K562 (cell line): ENCODE results near the gene DKK3. TPM values are rescaled to one million over a fixed set of nuclear protein-coding genes. Genes with fewer than 3 reads are reported as not detected.

Experiments used
- ATAC-seq: fragments of 200-7000 bp; cut with Tn5 transposase; 3 replicates; pipeline ENCODE4 v1.9.1; 2020; ENCODE audit warnings: moderate library complexity
- BruUV-seq: library from RNA; stranded (reverse); fragments of 400-500 nt; replicated peaks from 2 replicates; lab custom pipeline; 2021; lab: Mats Ljungman, UMichigan
- CTCF ChIA-PET: fragments of 300-600 bp; formaldehyde crosslinking; extraction: SDS; loops from one replicate; lab custom pipeline; 2021; ENCODE audit warnings: low intra/inter-chr PET ratio; lab: Yijun Ruan, JAX
- POLR2A ChIA-PET: fragments of 300-600, 350-650 bp; sonication (Branson Sonifier 250); formaldehyde crosslinking; extraction: SDS; loops from one replicate; lab custom pipeline; 2021; ENCODE audit warnings: antibody characterized with exemption, inconsistent platforms; lab: Yijun Ruan, JAX
- DNase-seq, 4 experiments: peaks; one replicate each; pipeline versions ENCODE4 v3.0.0 to v3.0.0-alpha.2; 2011 to 2018; ENCODE audit warnings: low spot score in 3 of 4, mixed read lengths in 3 of 4; ENCODE audit errors: extremely low read depth in 1 of 4
- FAIRE-seq: peaks from 2 replicates; lab custom pipeline; 2011; peaks lifted over from hg19 to GRCh38; lab: Jason Lieb, UNC
- H2AFZ ChIP-seq: 2 replicates; pipeline ENCODE4 v1.6.0; 2011; ENCODE audit warnings: low read depth, low read length, control low read depth, inconsistent platforms
- H3K27ac ChIP-seq: fragments of 200-600 bp; 3 replicates; pipeline ENCODE4 v1.8.0; 2011; ENCODE audit warnings: low read depth, mild to moderate bottlenecking, control low read depth, inconsistent platforms, low read length, moderate library complexity, mixed read lengths; ENCODE audit errors: extremely low read depth
- H3K27me3 ChIP-seq, 2 experiments: fragments of 300-600 bp in 1 of 2; 2 replicates in 1 of 2; 3 replicates in 1 of 2; pipeline versions ENCODE4 v1.6.0 to v1.8.0; 2011; ENCODE audit warnings: inconsistent platforms in 2 of 2, low read length in 2 of 2, mild to moderate bottlenecking in 1 of 2, mixed read lengths in 1 of 2, moderate library complexity in 1 of 2; ENCODE audit not compliant: control insufficient read depth in 2 of 2, insufficient read depth in 2 of 2
- H3K36me3 ChIP-seq: fragments of 300-600 bp; 3 replicates; pipeline ENCODE4 v1.8.0; 2011; ENCODE audit warnings: mild to moderate bottlenecking, low read length, inconsistent platforms; ENCODE audit not compliant: control insufficient read depth, insufficient read depth
- H3K4me1 ChIP-seq, 2 experiments: fragments of 200-600 bp in 1 of 2; replicated peaks in 1 of 2; 2 replicates in 1 of 2; 3 replicates in 1 of 2; pipeline versions ENCODE4 v1.5.1 to v1.8.0; 2011; ENCODE audit warnings: inconsistent platforms in 2 of 2, low read length in 2 of 2, mild to moderate bottlenecking in 1 of 2, mixed read lengths in 1 of 2, moderate library complexity in 1 of 2; ENCODE audit not compliant: control insufficient read depth in 2 of 2, insufficient read depth in 2 of 2
- H3K4me2 ChIP-seq: 2 replicates; pipeline ENCODE4 v1.6.1; 2011; ENCODE audit warnings: low read length, control low read depth, inconsistent platforms, mixed read lengths; ENCODE audit not compliant: insufficient read depth
- H3K4me3 ChIP-seq: fragments of 200-600 bp; sonication (generic), shearing (Covaris generic); 2 replicates; pipeline ENCODE4 v1.5.1; 2016; ENCODE audit warnings: control low read depth, inconsistent platforms
- H3K79me2 ChIP-seq: fragments of 200-600 bp; 3 replicates; pipeline ENCODE4 v1.8.0; 2011; ENCODE audit warnings: low read length, inconsistent platforms; ENCODE audit not compliant: control insufficient read depth, insufficient read depth
- H3K9ac ChIP-seq, 2 experiments: 2 replicates each; pipeline versions ENCODE4 v1.6.0 to v1.6.1; 2011; ENCODE audit warnings: low read depth in 2 of 2, low read length in 2 of 2, control low read depth in 1 of 2, inconsistent platforms in 1 of 2, mild to moderate bottlenecking in 1 of 2, mixed read lengths in 1 of 2; ENCODE audit not compliant: insufficient read depth in 1 of 2
- H3K9me1 ChIP-seq: one replicate; pipeline ENCODE4 v1.6.0; 2011; ENCODE audit warnings: inconsistent platforms, mild to moderate bottlenecking, low read length, moderate library complexity; ENCODE audit not compliant: control insufficient read depth, insufficient read depth
- H3K9me3 ChIP-seq: replicated peaks from 2 replicates; pipeline ENCODE4 v1.5.1; 2011; ENCODE audit warnings: low read depth, low read length, inconsistent platforms; ENCODE audit not compliant: control insufficient read depth, insufficient read depth
- H4K20me1 ChIP-seq: replicated peaks from 2 replicates; pipeline ENCODE4 v1.6.1; 2011; ENCODE audit warnings: low read length, inconsistent platforms, mixed read lengths; ENCODE audit not compliant: control insufficient read depth, insufficient read depth
- FOXA1 ChIP-seq: fragments of 450-650 bp; IDR thresholded peaks from 2 replicates; pipeline ENCODE4 v1.6.1; 2016; ENCODE audit warnings: mild to moderate bottlenecking, borderline replicate concordance
- HSF4 ChIP-seq: fragments of 250-450 bp; sonication (Bioruptor Pico); IDR thresholded peaks from 2 replicates; pipeline ENCODE4 v2.1.2; 2022; ENCODE audit warnings: mild to moderate bottlenecking, moderate library complexity, borderline replicate concordance
- UBTF ChIP-seq, 2 experiments: IDR thresholded peaks; 2 replicates each; pipeline ENCODE4 v1.6.1; 2012; ENCODE audit warnings: improper control_type of control experiment in 2 of 2, low read depth in 2 of 2, low read length in 2 of 2, borderline replicate concordance in 1 of 2
- WGBS: fragments of 100-300 bp; shearing (Covaris generic); methylation state at CpG from one replicate; pipeline ENCODE4 v1.1.6; 2016; ENCODE audit warnings: low coverage, mixed read lengths; ENCODE audit not compliant: insufficient coverage; ENCODE audit errors: missing lambda C conversion rate; 5-methylcytosine and 5-hydroxymethylcytosine counted together
- in situ Hi-C: fragments of 300-500 bp; cut with MboI; formaldehyde crosslinking; loops from 4 replicates; pipeline ENCODE4 v1.15.0; 2018; ENCODE audit warnings: inconsistent platforms, mixed read lengths
- intact Hi-C: fragments of 100-400 bp; cut with micrococcal nuclease; formaldehyde crosslinking; loops from 2 replicates; pipeline ENCODE4 v1.14.2; 2022
- polyA plus RNA-seq, 8 experiments: library from polyadenylated mRNA; depleted of rRNA in 4 of 8; stranded (reverse) in 5 of 8; unstranded in 3 of 8; fragments of >200 nt; fragmentation: Nextera tagmentation in 2 of 8; fragmentation: Illumina TruSeq in 1 of 8; extraction: Ambion mirVana in 2 of 8; extraction: Trizol in 1 of 8; gene quantifications; 2 replicates each; pipeline versions ENCODE4 v1.2.1 to v1.2.3, GENCODE V29; 2011 to 2014; ENCODE audit warnings: inconsistent platforms in 1 of 8, missing spikeins in 1 of 8
- total RNA-seq, 7 experiments: library from RNA; depleted of rRNA in 6 of 7; stranded (reverse); fragments of >200 nt in 6 of 7; fragmentation: Illumina TruSeq in 2 of 7; extraction: Trizol in 2 of 7; gene quantifications; 2 replicates each; pipeline versions ENCODE4 v1.2.1 to v1.2.3, GENCODE V29; 2011 to 2021; ENCODE audit warnings: low replicate concordance in 1 of 7

The DKK3 gene
- total and polyA plus RNA-seq, 9 of the 15 experiments (the other 6 are each of a cell fraction or from before 2014, with no cell fraction given), result 0.14 to 0.85 (median 0.38) TPM; not detected in 6

GRCh38 chr11:11947825-11948224 is 60.6 kb downstream of the DKK3 start (continued):
- no peak for TF ChIP-seq UBTF (IDR thresholded peaks at IDR 0.05; ENCODE audit: borderline replicate concordance in 1 of 2, low read depth in 2 of 2, low read length in 2 of 2)
- TF ChIP-seq FOXA1, result no peak

GRCh38 chr11:11946878-11947277 is 61.5 kb downstream of the DKK3 start:
- DNase-seq, result no peak
- CTCF ChIA-PET, result no interaction called here
- H2AFZ ChIP-seq, result no peak overlapping the region
- FAIRE-seq, result no peak
- no peaks in the 10 kb centered on the region for H3K9me1 ChIP-seq
- TF ChIP-seq HSF4, result no peak
- TF ChIP-seq, all 486 proteins: peak for 0
- Histone ChIP-seq H4K20me1 (no peaks in the 10 kb centered on the region), H3K79me2 (no peaks in the 10 kb centered on the region), H3K4me2 (no peak overlapping the region), H3K4me3 (no peak overlapping the region), H3K9ac (no peak overlapping the region), H3K9me3 (no peaks in the 10 kb centered on the region), H3K4me1 (no peaks in the 10 kb centered on the region), H3K27ac (no peak overlapping the region), H3K36me3 (peaks cover 89% of the 10 kb centered on the region), H3K27me3 (no peaks in the 10 kb centered on the region)
- intact Hi-C loops, result no loop called here
- no TSS peak for BruUV-seq
- WGBS, result 82% methylated on average over 2 of the region's 2 CpGs
- POLR2A ChIA-PET, result interaction anchor here (0.6 to 2.7 kb wide), 3 partner anchors 9 to 1637 kb away, joined by 3 to 14 read pairs (median 3); no protein-coding TSS in a partner anchor
- no peak for ATAC-seq
- in situ Hi-C loops, result no loop called here
